Measurements from ENCODE around the gene CRTAP. TPM values are rescaled to one million over a fixed set of nuclear protein-coding genes. Genes with fewer than 3 reads are reported as not detected.
A peak's percentile ranks its signal among the peaks of the same experiment; 100 is the strongest.
"Not testable (repeated sequence)": the region's sequence is repeated elsewhere in the genome, so short reads cannot be mapped to it uniquely, and the experiment has no call there.

Gene CRTAP
- total RNA-seq, 1 donor, result 196 TPM

DNA sequence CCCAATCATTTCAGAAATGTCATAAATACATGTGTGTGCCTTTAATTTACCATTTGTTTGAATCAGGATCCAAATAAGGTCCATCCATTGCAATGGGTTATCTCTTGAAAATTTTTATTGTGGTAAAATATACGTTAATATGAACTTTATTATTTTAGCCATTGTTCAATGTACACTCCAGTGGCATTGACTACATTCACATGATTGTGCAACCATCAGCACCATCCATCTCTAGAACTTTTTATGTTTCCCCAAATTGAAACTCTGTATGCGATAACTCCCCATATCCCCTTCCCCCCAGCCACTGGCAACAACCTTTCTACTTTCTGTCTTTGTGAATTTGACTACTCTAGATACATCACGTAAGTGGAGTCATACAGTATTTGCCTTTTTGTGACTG, 12.0 kb downstream of the CRTAP start:
- no peak overlapping the region for H3K4me3 ChIP-seq (ENCODE audit: low read depth, low read length)
- TF ChIP-seq, protein P1, sequence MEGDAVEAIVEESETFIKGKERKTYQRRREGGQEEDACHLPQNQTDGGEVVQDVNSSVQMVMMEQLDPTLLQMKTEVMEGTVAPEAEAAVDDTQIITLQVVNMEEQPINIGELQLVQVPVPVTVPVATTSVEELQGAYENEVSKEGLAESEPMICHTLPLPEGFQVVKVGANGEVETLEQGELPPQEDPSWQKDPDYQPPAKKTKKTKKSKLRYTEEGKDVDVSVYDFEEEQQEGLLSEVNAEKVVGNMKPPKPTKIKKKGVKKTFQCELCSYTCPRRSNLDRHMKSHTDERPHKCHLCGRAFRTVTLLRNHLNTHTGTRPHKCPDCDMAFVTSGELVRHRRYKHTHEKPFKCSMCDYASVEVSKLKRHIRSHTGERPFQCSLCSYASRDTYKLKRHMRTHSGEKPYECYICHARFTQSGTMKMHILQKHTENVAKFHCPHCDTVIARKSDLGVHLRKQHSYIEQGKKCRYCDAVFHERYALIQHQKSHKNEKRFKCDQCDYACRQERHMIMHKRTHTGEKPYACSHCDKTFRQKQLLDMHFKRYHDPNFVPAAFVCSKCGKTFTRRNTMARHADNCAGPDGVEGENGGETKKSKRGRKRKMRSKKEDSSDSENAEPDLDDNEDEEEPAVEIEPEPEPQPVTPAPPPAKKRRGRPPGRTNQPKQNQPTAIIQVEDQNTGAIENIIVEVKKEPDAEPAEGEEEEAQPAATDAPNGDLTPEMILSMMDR (IDR thresholded peaks at IDR 0.05; ENCODE audit: insufficient read depth, low read depth, low read length), result no peak
- DNase-seq (ENCODE audit: low read depth), result no peak

DNA sequence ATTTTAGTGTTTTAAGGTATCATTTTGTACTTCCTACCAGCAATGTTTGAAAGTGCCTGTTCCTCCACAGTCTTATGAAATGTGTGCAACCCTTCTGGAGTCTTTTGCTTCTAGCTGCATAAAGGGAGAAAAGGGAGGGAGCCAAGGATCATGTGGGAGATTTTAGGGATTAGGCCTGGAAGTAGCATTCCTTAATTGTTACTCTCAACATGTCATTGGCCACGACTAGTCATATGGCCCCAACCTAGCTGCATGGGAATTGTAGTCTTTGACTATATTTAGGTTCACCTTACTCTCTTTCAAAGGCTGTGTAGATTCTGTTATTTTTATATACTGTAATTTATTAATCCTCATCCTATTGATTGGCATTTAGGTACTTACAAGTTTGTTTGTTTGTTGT, 14.9 kb downstream of the CRTAP start:
- no peak overlapping the region for H3K4me3 ChIP-seq (ENCODE audit: low read depth, low read length)
- DNase-seq (ENCODE audit: low read depth), result peak; percentile 63
- TF ChIP-seq, protein P1 (IDR thresholded peaks at IDR 0.05; ENCODE audit: insufficient read depth, low read depth, low read length), result no peak

DNA sequence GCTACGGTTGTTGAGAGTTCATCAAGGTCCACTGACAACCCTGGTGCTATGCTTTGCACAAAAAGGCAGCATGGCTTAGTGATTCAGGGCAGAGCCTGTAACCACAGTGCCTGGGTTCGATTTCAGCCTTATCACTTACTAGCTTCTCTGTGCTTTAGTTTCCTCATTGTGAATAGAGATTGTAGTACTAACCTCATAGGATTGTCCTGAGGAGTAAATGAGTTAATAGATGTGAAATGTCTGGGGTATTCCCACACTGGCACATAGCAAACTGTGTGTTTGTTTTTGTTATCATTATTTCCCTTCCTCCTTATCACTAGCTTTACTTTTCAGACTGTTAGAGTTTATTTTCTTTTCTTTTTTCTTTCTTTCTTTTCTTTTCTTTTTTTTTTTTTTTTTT, 16.3 kb downstream of the CRTAP start:
- no peak for DNase-seq (ENCODE audit: low read depth)
- no peak overlapping the region for H3K4me3 ChIP-seq (ENCODE audit: low read depth, low read length)
- TF ChIP-seq, protein P1 (IDR thresholded peaks at IDR 0.05; ENCODE audit: insufficient read depth, low read depth, low read length), result no peak

DNA sequence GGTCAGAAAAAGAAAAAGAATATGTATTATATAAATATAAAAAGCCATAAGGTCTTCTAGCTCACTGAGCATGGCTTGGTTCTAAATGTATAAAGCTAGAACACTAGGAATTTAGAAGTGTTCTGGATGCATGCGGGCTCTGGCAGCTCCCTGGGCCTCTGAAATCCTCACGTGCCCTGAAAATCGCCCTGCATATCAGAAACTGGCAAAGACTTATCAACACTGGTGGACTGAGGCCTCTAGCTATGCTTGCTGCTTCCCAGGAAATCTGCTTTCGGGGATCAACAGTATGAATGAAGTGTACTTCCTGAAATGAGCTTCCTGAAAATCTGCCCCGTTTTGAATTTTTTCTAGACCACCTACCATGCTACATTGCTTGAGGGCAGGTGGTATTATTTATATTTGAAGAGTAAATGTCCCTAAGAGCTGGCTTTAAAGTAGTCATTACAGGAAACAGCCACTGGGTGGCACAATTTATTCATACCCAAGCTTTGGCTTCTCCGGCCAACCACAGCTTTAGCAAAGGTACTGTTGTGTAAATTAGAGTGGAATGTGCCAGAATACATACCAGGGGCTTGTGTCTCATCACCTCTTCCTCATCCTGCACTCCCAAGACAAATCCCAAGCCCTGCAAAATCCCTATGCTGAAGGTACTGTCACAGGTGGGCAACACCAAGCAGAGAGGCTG, 17.7 kb downstream of the CRTAP start:
- H3K4me3 ChIP-seq (ENCODE audit: low read depth, low read length), result no peak overlapping the region
- TF ChIP-seq, protein P1 (IDR thresholded peaks at IDR 0.05; ENCODE audit: insufficient read depth, low read depth, low read length), result peak; percentile 69
- peak; percentile 71 for DNase-seq (ENCODE audit: low read depth)

DNA sequence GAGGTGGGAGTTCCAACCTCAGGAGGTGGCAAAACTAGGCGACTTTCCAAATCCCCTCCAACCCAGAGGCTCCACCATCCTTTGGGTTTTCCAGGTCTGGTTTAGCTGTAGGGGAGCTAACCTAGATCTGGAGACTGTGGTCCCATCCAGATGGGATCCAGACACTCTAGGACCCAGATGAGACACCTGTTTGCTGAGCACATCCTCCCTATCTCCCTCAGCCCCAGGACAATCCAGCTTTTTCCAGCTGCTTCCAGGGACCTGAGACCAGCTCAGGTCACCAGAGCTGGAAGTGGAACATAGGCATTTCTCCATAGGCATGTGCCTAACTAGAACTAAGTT, 18.2 kb downstream of the CRTAP start:
- TF ChIP-seq, protein P1 (IDR thresholded peaks at IDR 0.05; ENCODE audit: insufficient read depth, low read depth, low read length), result no peak
- no peak overlapping the region for H3K4me3 ChIP-seq (ENCODE audit: low read depth, low read length)
- DNase-seq (ENCODE audit: low read depth), result no peak

DNA sequence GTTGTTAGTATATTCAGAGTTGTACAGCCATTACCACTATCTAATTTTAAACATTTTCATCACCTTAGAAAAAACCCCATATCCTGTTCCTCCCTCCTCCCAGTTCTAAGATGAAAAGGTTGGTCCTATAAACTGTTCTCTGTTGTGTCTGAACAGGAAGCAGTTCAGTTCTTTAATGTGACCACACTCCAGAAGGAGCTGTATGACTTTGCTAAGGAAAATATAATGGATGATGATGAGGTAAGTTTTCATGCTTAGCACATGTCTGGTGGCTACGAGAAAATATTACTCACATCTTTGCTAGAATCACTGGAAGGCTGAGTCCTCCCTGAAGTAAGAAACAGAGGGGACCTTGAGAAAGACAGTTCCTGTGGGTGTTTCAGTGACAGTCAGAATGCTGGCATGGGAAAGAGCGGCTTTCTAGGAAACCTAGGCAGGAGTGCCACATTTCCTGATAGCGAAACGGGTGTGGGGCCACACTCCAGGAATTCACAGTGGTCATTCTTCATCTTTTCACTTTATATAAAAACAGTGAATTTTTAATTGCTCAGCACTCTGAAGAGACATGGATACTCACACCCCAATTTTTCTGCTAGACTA, 20.3 kb downstream of the CRTAP start:
- H3K4me3 ChIP-seq (ENCODE audit: low read depth, low read length), result no peak overlapping the region
- TF ChIP-seq, protein P1 (IDR thresholded peaks at IDR 0.05; ENCODE audit: insufficient read depth, low read depth, low read length), result no peak
- no peak for DNase-seq (ENCODE audit: low read depth)

DNA sequence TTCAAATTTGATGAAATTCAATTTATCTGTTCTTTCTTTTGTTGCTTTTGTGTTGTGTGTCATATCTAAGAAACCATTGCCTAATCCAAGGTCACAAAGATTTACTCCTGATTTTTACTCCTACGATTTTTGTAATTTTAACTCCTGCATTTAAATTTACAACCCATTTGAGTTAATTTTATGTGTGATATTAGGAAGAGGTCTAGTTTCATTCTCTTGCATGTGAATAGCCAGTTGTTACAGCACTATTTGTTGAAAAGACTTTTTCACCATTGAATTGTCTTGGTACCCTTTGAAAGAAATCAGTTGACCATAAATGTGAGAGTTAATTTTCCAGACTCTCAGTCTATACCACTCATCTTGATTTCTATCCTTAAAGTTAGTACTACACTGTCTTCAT, 23.9 kb downstream of the CRTAP start:
- H3K4me3 ChIP-seq (ENCODE audit: low read depth, low read length), result no peak overlapping the region
- TF ChIP-seq, protein P1 (IDR thresholded peaks at IDR 0.05; ENCODE audit: insufficient read depth, low read depth, low read length), result no peak
- DNase-seq (ENCODE audit: low read depth), result no peak

DNA sequence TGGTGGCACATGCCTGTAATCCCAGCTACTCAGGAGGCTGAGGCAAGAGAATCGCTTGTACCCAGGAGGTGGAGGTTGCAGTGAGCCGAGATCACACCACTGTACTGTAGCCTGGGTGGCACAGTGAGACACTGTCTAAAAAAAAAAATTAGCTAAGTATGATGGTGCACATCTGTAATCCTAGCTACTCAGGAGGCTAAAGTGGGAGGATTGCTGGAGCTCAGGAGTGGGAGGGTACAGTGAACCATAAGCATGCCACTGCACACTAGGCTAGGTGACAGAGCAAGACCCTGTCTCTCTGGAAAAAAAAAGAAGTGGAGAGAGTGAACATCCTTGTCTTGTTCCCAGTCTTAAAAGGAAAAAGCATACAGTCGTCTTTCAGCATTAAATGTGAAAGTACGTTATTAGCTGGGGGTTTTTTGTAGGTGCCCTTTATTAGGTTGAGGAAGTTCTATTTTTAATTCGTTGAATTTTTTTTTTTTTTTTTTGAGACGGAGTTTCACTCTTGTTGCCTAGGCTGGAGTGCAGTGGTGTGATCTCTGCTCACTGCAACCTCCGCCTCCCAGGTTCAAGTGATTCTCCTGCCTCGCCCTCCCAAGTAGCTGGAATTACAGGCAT, 25.3 kb downstream of the CRTAP start:
- H3K4me3 ChIP-seq (ENCODE audit: low read depth, low read length); DNase-seq (ENCODE audit: low read depth): not testable (repeated sequence)
